Parathyroid adenoma (tissue), 2 donors: Measurements from ENCODE around the gene JAGN1.

Experiments
- H2AFZ ChIP-seq: fragments of 300-600 bp; sonication (generic); one replicate; pipeline ENCODE4 v1.7.0; 2017; ENCODE audit warnings: antibody characterized with exemption, mild to moderate bottlenecking
- H3K27ac ChIP-seq: fragments of 300-600 bp; sonication (generic); one replicate; pipeline ENCODE4 v1.7.0; 2017
- H3K27me3 ChIP-seq: fragments of 300-600 bp; sonication (generic); one replicate; pipeline ENCODE4 v1.7.0; 2017; ENCODE audit warnings: low read length; ENCODE audit not compliant: control insufficient read depth, insufficient read depth
- H3K36me3 ChIP-seq: fragments of 300-600 bp; sonication (generic); one replicate; pipeline ENCODE4 v1.7.0; 2017; ENCODE audit warnings: low read length; ENCODE audit not compliant: control insufficient read depth, insufficient read depth
- H3K4me1 ChIP-seq: fragments of 300-600 bp; sonication (generic); one replicate; pipeline ENCODE4 v1.7.0; 2017; ENCODE audit warnings: control low read depth
- H3K4me2 ChIP-seq: fragments of 300-600 bp; sonication (generic); one replicate; pipeline ENCODE4 v1.7.0; 2017; ENCODE audit warnings: low read length
- H3K4me3 ChIP-seq: fragments of 300-600 bp; sonication (generic); one replicate; pipeline ENCODE4 v1.7.0; 2017; ENCODE audit warnings: low read depth, low read length
- H3K79me2 ChIP-seq: fragments of 300-600 bp; sonication (generic); one replicate; pipeline ENCODE4 v1.7.0; 2017; ENCODE audit warnings: control low read depth
- H3K9ac ChIP-seq: fragments of 300-600 bp; sonication (generic); one replicate; pipeline ENCODE4 v1.7.0; 2017; ENCODE audit warnings: mild to moderate bottlenecking
- H3K9me3 ChIP-seq: fragments of 300-600 bp; sonication (generic); one replicate; pipeline ENCODE4 v1.7.0; 2017; ENCODE audit warnings: low read length; ENCODE audit not compliant: control insufficient read depth
- CTCF ChIP-seq: fragments of 300-600 bp; sonication (generic); IDR thresholded peaks from one replicate; pipeline ENCODE4 v1.7.0; 2017; ENCODE audit warnings: antibody characterized with exemption, mild to moderate bottlenecking
- donor health status: primary hyperparathyroidism.

The JAGN1 gene

GRCh38 chr3:9855594-9855993 lies 34.8 kb upstream of the JAGN1 start:
- TF ChIP-seq CTCF = no peak
- Histone ChIP-seq H3K4me3 (no peak overlapping the region), H3K4me2 (no peak overlapping the region)

GRCh38 chr3:9859530-9860025 lies 30.8 kb upstream of the JAGN1 start:
- Histone ChIP-seq H3K27me3 (no peaks in the 10 kb centered on the region), H3K4me1 (no peaks in the 10 kb centered on the region), H3K4me3 (no peak overlapping the region), H3K79me2 (no peaks in the 10 kb centered on the region), H3K9ac (no peak overlapping the region), H3K4me2 (no peak overlapping the region), H2AFZ (no peak overlapping the region), H3K36me3 (no peaks in the 10 kb centered on the region), H3K9me3 (no peaks in the 10 kb centered on the region), H3K27ac (no peak overlapping the region)
- TF ChIP-seq CTCF = no peak

More at GRCh38 chr3:9855594-9855993, 34.8 kb upstream of the JAGN1 start:
- Histone ChIP-seq H3K36me3 (no peaks in the 10 kb centered on the region), H3K79me2 (no peaks in the 10 kb centered on the region), H3K27me3 (no peaks in the 10 kb centered on the region), H3K9me3 (no peaks in the 10 kb centered on the region), H3K9ac (no peak overlapping the region), H3K4me1 (no peaks in the 10 kb centered on the region), H2AFZ (no peak overlapping the region), H3K27ac (no peak overlapping the region)

GRCh38 chr3:9861201-9861600 lies 29.2 kb upstream of the JAGN1 start:
- Histone ChIP-seq H3K9me3 (no peaks in the 10 kb centered on the region), H3K27ac (no peak overlapping the region)
- TF ChIP-seq CTCF = no peak

GRCh38 chr3:9861626-9862130 lies 28.7 kb upstream of the JAGN1 start:
- no peak overlapping the region for H3K4me2 ChIP-seq
- no peaks in the 10 kb centered on the region for H3K36me3 ChIP-seq
- H3K4me3 ChIP-seq = no peak overlapping the region
- H3K9ac ChIP-seq = no peak overlapping the region
- no peak for TF ChIP-seq CTCF
- no peaks in the 10 kb centered on the region for H3K79me2 ChIP-seq
- H3K4me1 ChIP-seq = no peaks in the 10 kb centered on the region
- no peak overlapping the region for H3K27ac ChIP-seq
- no peaks in the 10 kb centered on the region for H3K9me3 ChIP-seq
- H3K27me3 ChIP-seq = no peaks in the 10 kb centered on the region
- H2AFZ ChIP-seq = no peak overlapping the region

More at GRCh38 chr3:9861201-9861600, 29.2 kb upstream of the JAGN1 start:
- Histone ChIP-seq H3K4me2 (no peak overlapping the region), H3K9ac (no peak overlapping the region), H3K36me3 (no peaks in the 10 kb centered on the region), H3K4me3 (no peak overlapping the region), H3K79me2 (no peaks in the 10 kb centered on the region), H3K27me3 (no peaks in the 10 kb centered on the region), H2AFZ (no peak overlapping the region), H3K4me1 (no peaks in the 10 kb centered on the region)

GRCh38 chr3:9862391-9863057 lies 27.9 kb upstream of the JAGN1 start:
- no peaks in the 10 kb centered on the region for H3K4me1 ChIP-seq
- no peaks in the 10 kb centered on the region for H3K79me2 ChIP-seq
- peak; percentile 53 for TF ChIP-seq CTCF
- H3K4me3 ChIP-seq = no peak overlapping the region
- H3K9ac ChIP-seq = no peak overlapping the region
- no peaks in the 10 kb centered on the region for H3K36me3 ChIP-seq
- H3K27ac ChIP-seq = no peak overlapping the region
- no peaks in the 10 kb centered on the region for H3K9me3 ChIP-seq
- H3K4me2 ChIP-seq = peak overlapping the region; percentile 71
- no peaks in the 10 kb centered on the region for H3K27me3 ChIP-seq
- peak overlapping the region; percentile 92 for H2AFZ ChIP-seq
